ENCODE measurements around the gene PPP1CA. TPM values are rescaled to one million over a fixed set of nuclear protein-coding genes. Genes with fewer than 3 reads are reported as not detected.

The PPP1CA gene
- total RNA-seq, 3 donors from 2014 or later (not counting 1 experiment from before 2014, with no cell fraction given): 222 to 245 (median 233) TPM

DNA sequence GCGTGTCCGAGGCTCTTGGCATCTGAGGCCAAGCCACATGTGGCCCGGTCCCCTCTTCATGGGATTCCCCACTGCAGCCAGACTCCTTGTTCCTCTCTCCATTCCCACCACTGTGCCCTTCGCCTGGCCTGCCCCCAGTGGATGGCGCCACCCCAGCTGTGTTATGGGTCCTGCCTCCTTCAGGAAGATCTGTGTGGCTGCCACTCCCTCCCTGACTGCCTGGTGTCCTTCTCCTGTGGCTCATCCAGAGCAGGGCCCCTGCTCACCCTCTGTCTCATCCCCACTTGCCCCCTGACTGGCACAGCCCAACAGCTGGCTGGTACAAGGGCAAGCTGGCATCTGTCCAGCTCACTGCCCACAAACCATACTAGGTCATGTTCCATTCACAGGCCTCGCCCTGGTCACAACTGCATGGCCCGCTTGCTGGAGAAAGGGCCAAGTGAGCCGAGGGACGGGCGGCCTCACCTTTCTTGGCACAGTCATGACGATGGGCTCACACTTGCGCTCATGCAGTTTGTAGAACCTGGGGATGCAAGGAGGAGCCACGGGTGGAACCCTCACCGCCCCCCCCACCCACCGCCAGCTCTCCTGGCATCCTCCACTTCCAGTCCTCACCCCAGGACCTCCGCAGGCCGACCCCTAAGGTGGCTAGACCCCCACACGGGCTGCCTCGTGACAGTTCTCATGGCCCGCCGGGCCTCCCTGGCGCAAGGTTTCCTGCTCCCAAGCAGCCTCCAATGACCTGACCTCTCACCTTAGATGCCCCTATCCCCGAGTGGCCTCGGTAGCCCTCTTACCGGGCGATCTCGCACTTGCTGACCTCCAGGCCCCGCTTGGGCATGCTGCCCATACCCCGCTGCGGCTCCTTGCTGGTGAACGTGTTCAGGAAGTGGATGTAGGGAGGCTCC is 37.9 kb upstream of the PPP1CA start:
- Mint-ChIP-seq H3K36me3 (no peaks in the 10 kb centered on the region), H3K27ac (peak overlapping the region; percentile 88 to 91), H3K9me3 (no peaks in the 10 kb centered on the region), H3K4me3 (peak overlapping the region; percentile 95), H3K27me3 (ENCODE audit: low read depth in 2 of 2) (no peaks in the 10 kb centered on the region), H3K4me1 (peaks cover 53 to 82% of the 10 kb centered on the region in 2 donors)
- H3K4me3 ChIP-seq (ENCODE audit: low read length): no peak overlapping the region
- no peaks in the 10 kb centered on the region for H3K27me3 ChIP-seq (ENCODE audit: control insufficient read depth, insufficient read depth, low read length)
- DNase-seq (peak in 1 of 2 donors; percentile 62), ATAC-seq (no peak)
- WGBS (ENCODE audit: insufficient coverage): 55% methylated on average over 31 of the region's 31 CpGs
- peak overlapping the region; percentile 75 for H3K27ac ChIP-seq (ENCODE audit: low read length)
- H3K4me1 ChIP-seq (ENCODE audit: control insufficient read depth, insufficient read depth, low read length): peaks cover 85% of the 10 kb centered on the region
- TF ChIP-seq, protein P1, sequence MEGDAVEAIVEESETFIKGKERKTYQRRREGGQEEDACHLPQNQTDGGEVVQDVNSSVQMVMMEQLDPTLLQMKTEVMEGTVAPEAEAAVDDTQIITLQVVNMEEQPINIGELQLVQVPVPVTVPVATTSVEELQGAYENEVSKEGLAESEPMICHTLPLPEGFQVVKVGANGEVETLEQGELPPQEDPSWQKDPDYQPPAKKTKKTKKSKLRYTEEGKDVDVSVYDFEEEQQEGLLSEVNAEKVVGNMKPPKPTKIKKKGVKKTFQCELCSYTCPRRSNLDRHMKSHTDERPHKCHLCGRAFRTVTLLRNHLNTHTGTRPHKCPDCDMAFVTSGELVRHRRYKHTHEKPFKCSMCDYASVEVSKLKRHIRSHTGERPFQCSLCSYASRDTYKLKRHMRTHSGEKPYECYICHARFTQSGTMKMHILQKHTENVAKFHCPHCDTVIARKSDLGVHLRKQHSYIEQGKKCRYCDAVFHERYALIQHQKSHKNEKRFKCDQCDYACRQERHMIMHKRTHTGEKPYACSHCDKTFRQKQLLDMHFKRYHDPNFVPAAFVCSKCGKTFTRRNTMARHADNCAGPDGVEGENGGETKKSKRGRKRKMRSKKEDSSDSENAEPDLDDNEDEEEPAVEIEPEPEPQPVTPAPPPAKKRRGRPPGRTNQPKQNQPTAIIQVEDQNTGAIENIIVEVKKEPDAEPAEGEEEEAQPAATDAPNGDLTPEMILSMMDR (IDR thresholded peaks at IDR 0.05): no peak
- H3K9me3 ChIP-seq (ENCODE audit: control insufficient read depth, insufficient read depth, low read length): no peaks in the 10 kb centered on the region
- H3K36me3 ChIP-seq (ENCODE audit: control insufficient read depth, insufficient read depth, low read length): peaks cover 13% of the 10 kb centered on the region
- intact Hi-C loops (cut with micrococcal nuclease): no loop called here

DNA sequence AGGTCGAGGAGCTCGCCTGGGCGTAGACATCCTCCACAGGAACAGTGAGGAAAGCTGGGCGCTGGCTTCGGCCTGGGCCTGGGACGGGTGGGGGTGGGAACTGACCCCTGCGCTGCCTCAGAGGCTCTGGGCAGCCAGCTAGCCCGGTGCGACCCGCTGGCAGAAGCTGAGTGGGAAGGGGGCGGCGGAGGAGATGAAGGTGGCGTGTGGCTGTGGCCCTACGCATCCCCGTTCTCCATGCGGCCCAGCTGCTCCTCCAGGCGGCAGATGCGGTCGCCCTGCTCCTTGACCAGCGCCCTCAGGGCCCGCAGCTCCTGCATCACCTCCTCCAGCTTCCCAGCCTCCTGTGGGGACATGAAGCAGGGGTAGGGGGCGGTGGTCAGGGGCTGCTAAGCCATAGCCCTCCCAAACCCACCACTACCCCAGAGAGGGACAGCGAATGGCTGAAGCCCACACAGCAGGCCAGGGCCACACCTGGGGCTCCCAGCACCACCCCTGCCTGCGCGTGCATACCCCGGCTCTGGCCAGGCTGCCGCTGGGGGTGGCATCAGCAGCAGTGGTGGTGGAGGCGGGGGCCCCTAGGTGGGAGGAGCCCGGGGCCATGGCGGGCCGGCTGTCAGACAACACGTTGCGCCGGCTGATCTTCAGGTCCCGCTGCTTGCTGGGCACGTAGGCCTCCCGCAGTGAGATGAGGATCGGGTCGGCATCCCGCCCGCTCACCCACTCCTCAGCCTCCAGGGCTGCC is 36.7 kb upstream of the PPP1CA start:
- H3K27me3 ChIP-seq (ENCODE audit: control insufficient read depth, insufficient read depth, low read length): no peaks in the 10 kb centered on the region
- H3K27me3 Mint-ChIP-seq (ENCODE audit: low read depth in 2 of 2): no peaks in the 10 kb centered on the region
- intact Hi-C loops (cut with micrococcal nuclease): no loop called here
- peak; percentile 55 to 84 for DNase-seq
- peaks cover 59 to 84% of the 10 kb centered on the region in 2 donors for H3K4me1 Mint-ChIP-seq
- peaks cover 18% of the 10 kb centered on the region for H3K36me3 ChIP-seq (ENCODE audit: control insufficient read depth, insufficient read depth, low read length)
- ATAC-seq: peak; percentile 43 to 61 (median 48)
- no peaks in the 10 kb centered on the region for H3K36me3 Mint-ChIP-seq
- WGBS (ENCODE audit: insufficient coverage): 46% methylated on average over 36 of the region's 41 CpGs
- H3K27ac Mint-ChIP-seq: peak overlapping the region; percentile 88 to 91
- H3K4me3 ChIP-seq (ENCODE audit: low read length): peak overlapping the region; percentile 81
- H3K9me3 Mint-ChIP-seq: no peaks in the 10 kb centered on the region
- peaks cover 87% of the 10 kb centered on the region for H3K4me1 ChIP-seq (ENCODE audit: control insufficient read depth, insufficient read depth, low read length)
- TF ChIP-seq, protein P1 (IDR thresholded peaks at IDR 0.05): no peak
- H3K4me3 Mint-ChIP-seq: peak overlapping the region; percentile 95
- no peaks in the 10 kb centered on the region for H3K9me3 ChIP-seq (ENCODE audit: control insufficient read depth, insufficient read depth, low read length)
- H3K27ac ChIP-seq (ENCODE audit: low read length): peak overlapping the region; percentile 75

DNA sequence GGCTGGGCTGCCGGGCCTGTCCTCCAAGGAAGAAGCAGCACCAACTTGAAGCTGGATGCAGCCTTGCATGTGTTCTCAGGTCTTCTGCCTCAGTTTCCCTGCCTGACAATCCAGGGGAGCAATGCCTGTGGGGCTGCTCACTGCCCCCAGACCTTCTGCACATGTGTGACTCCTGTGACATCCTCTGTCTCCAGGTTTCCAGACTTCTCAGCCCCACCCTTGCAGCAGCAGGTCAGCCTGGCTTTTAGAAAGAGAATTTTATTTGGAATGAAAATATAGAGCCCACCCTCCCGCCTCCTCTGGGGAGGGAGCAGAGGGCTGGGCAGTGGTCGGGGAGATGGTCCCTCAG is 36.1 kb upstream of the PPP1CA start:
- H3K27me3 ChIP-seq (ENCODE audit: control insufficient read depth, insufficient read depth, low read length): no peaks in the 10 kb centered on the region
- H3K36me3 ChIP-seq (ENCODE audit: control insufficient read depth, insufficient read depth, low read length): peaks cover 21% of the 10 kb centered on the region
- H3K4me1 ChIP-seq (ENCODE audit: control insufficient read depth, insufficient read depth, low read length): peaks cover 89% of the 10 kb centered on the region
- peak overlapping the region; percentile 95 for H3K4me3 Mint-ChIP-seq
- ATAC-seq (no peak), DNase-seq (no peak)
- intact Hi-C loops (cut with micrococcal nuclease): loop anchor here (2.0 kb wide), 1 partner anchor 35 kb away; no protein-coding TSS in a partner anchor
- no peaks in the 10 kb centered on the region for H3K36me3 Mint-ChIP-seq
- H3K27me3 Mint-ChIP-seq (ENCODE audit: low read depth in 2 of 2): no peaks in the 10 kb centered on the region
- 23% methylated on average over 3 of the region's 3 CpGs for WGBS (ENCODE audit: insufficient coverage)
- TF ChIP-seq, protein P1 (IDR thresholded peaks at IDR 0.05): no peak
- H3K27ac ChIP-seq (ENCODE audit: low read length): peak overlapping the region; percentile 75
- H3K9me3 ChIP-seq (ENCODE audit: control insufficient read depth, insufficient read depth, low read length): no peaks in the 10 kb centered on the region
- peaks cover 62 to 87% of the 10 kb centered on the region in 2 donors for H3K4me1 Mint-ChIP-seq
- peak overlapping the region; percentile 85 to 88 for H3K27ac Mint-ChIP-seq
- H3K4me3 ChIP-seq (ENCODE audit: low read length): peak overlapping the region; percentile 81
- no peaks in the 10 kb centered on the region for H3K9me3 Mint-ChIP-seq
